GM12878 (cell line): ENCODE measurements around the gene IDS. TPM values are rescaled to one million over a fixed set of nuclear protein-coding genes. Genes with fewer than 3 reads are reported as not detected.

Experiments
- ATAC-seq: fragments of 200-7000 bp; cut with Tn5 transposase; 3 replicates; pipeline ENCODE4 v1.9.1; 2020; ENCODE audit warnings: mild to moderate bottlenecking, moderate library complexity
- BruUV-seq: library from RNA; stranded (reverse); fragments of 400-500 nt; replicated peaks from 2 replicates; lab custom pipeline; 2021; lab: Mats Ljungman, UMichigan
- CTCF ChIA-PET: fragments of 300-600 bp; sonication (Branson Sonifier 250); formaldehyde crosslinking; extraction: SDS; loops from one replicate; lab custom pipeline; 2021; ENCODE audit warnings: inconsistent platforms; lab: Yijun Ruan, JAX
- POLR2A ChIA-PET: fragments of 350-600 bp; formaldehyde crosslinking; extraction: SDS; loops from one replicate; lab custom pipeline; 2021; ENCODE audit warnings: inconsistent platforms; lab: Charles Lee
- RAD21 ChIA-PET: fragments of 300-600 bp; sonication (Branson Sonifier 250); formaldehyde crosslinking; loops from one replicate; lab custom pipeline; 2023; ENCODE audit warnings: antibody characterized with exemption; ENCODE audit not compliant: unreplicated experiment; lab: Charles Lee
- SMC1A ChIA-PET: fragments of 300-600 bp; sonication (Branson Sonifier 250); formaldehyde crosslinking; loops from one replicate; lab custom pipeline; 2023; ENCODE audit not compliant: unreplicated experiment, uncharacterized antibody; lab: Charles Lee
- DNase-seq: peaks from one replicate; pipeline ENCODE4 v3.0.0-alpha.2; 2011; ENCODE audit warnings: low read depth, low spot score
- FAIRE-seq: peaks from 3 replicates; lab custom pipeline; 2011; peaks lifted over from hg19 to GRCh38; lab: Jason Lieb, UNC
- H2AFZ ChIP-seq: 2 replicates; pipeline ENCODE4 v1.6.0; 2011; ENCODE audit warnings: low read depth, low read length, control low read depth; ENCODE audit not compliant: control insufficient read depth
- H3K27ac ChIP-seq: 2 replicates; pipeline ENCODE4 v1.5.1; 2011; ENCODE audit warnings: control low read depth; ENCODE audit not compliant: control insufficient read depth, insufficient read depth
- H3K27me3 ChIP-seq, 2 experiments: replicated peaks in 1 of 2; 2 replicates each; pipeline versions ENCODE4 v1.6.0 to v1.6.1; 2011; ENCODE audit warnings: low read length in 1 of 2; ENCODE audit not compliant: control insufficient read depth in 2 of 2, insufficient read depth in 2 of 2
- H3K36me3 ChIP-seq, 2 experiments: 2 replicates each; pipeline ENCODE4 v1.5.1; 2011; ENCODE audit warnings: low read length in 1 of 2; ENCODE audit not compliant: control insufficient read depth in 2 of 2, insufficient read depth in 2 of 2
- H3K4me1 ChIP-seq: 2 replicates; pipeline ENCODE4 v1.6.1; 2011; ENCODE audit warnings: mild to moderate bottlenecking, low read length, moderate library complexity, mixed read lengths; ENCODE audit not compliant: control insufficient read depth, insufficient read depth
- H3K4me2 ChIP-seq: 2 replicates; pipeline ENCODE4 v1.6.0; 2011; ENCODE audit warnings: control low read depth; ENCODE audit not compliant: control insufficient read depth, insufficient read depth
- H3K4me3 ChIP-seq: fragments of 200-600 bp; sonication (generic); 2 replicates; pipeline ENCODE4 v1.5.1; 2016
- H3K79me2 ChIP-seq: 2 replicates; pipeline ENCODE4 v1.6.0; 2011; ENCODE audit warnings: low read length; ENCODE audit not compliant: control insufficient read depth, insufficient read depth
- H3K9ac ChIP-seq: 2 replicates; pipeline ENCODE4 v1.8.0; 2011; ENCODE audit warnings: low read length, control low read depth, mixed read lengths; ENCODE audit not compliant: control insufficient read depth, insufficient read depth
- H3K9me3 ChIP-seq: replicated peaks from 3 replicates; pipeline ENCODE4 v1.5.1; 2011; ENCODE audit warnings: mild to moderate bottlenecking, low read length; ENCODE audit not compliant: control insufficient read depth, insufficient read depth
- H4K20me1 ChIP-seq: 2 replicates; pipeline ENCODE4 v1.6.0; 2011; ENCODE audit not compliant: control insufficient read depth, insufficient read depth
- CHD2 ChIP-seq: IDR thresholded peaks from 2 replicates; pipeline ENCODE4 v1.6.1; 2011; ENCODE audit warnings: low read depth, low read length, improper control_type of control experiment, borderline replicate concordance
- SUZ12 ChIP-seq: fragments of 200-600 bp; sonication (generic); IDR thresholded peaks from one replicate; pipeline ENCODE4 v1.6.1; 2018; ENCODE audit warnings: antibody characterized with exemption, mild to moderate bottlenecking; ENCODE audit not compliant: unreplicated experiment
- TCF3 ChIP-seq: IDR thresholded peaks from 2 replicates; pipeline ENCODE4 v1.6.1; 2012; ENCODE audit warnings: low read depth, mild to moderate bottlenecking, low read length, borderline replicate concordance; ENCODE audit not compliant: insufficient read depth
- ZNF274 ChIP-seq: IDR thresholded peaks from one replicate; pipeline ENCODE4 v1.8.0; 2011; ENCODE audit not compliant: insufficient read length, insufficient read depth
- WGBS: methylation state at CpG from one replicate; pipeline ENCODE4 v1.1.6; 2016; ENCODE audit warnings: low lambda C conversion rate; ENCODE audit not compliant: insufficient replicate concordance, insufficient coverage; ENCODE audit errors: missing lambda C conversion rate; 5-methylcytosine and 5-hydroxymethylcytosine counted together
- in situ Hi-C: fragments of 300-500 bp; cut with MboI; formaldehyde crosslinking; loops from 9 replicates; pipeline ENCODE4 v1.14.3; 2018; ENCODE audit warnings: mixed read lengths
- intact Hi-C: fragments of 100-400 bp; cut with micrococcal nuclease; formaldehyde crosslinking; loops from one replicate; pipeline ENCODE4 v1.14.2; 2022; ENCODE audit not compliant: unreplicated experiment
- polyA plus RNA-seq, 11 experiments: library from polyadenylated mRNA; depleted of rRNA in 4 of 11; unstranded in 6 of 11; stranded (reverse) in 5 of 11; fragments of >200 nt; fragmentation: Nextera tagmentation in 4 of 11; fragmentation: Illumina TruSeq in 1 of 11; extraction: Ambion mirVana in 4 of 11; extraction: Trizol in 1 of 11; gene quantifications; 1 replicate in 1 of 11; 2 replicates in 10 of 11; pipeline versions ENCODE4 v1.2.1 to v1.2.3, GENCODE V29; 2011 to 2016; ENCODE audit warnings: inconsistent platforms in 2 of 11, missing spikeins in 2 of 11, low read depth in 1 of 11
- total RNA-seq, 4 experiments: library from RNA; depleted of rRNA in 3 of 4; stranded (reverse); fragments of >200 nt in 3 of 4; fragmentation: Illumina TruSeq in 1 of 4; extraction: Trizol in 1 of 4; gene quantifications; 2 replicates each; pipeline versions ENCODE4 v1.2.1 to v1.2.3, GENCODE V29; 2013 to 2021
- TF ChIP-seq, protein P1 (sequence below), 3 experiments: IDR thresholded peaks in 2 of 3; conservative IDR thresholded peaks in 1 of 3; 2 replicates each; pipeline ENCODE4 v1.5.1; 2011; ENCODE audit warnings: low read depth in 3 of 3, low read length in 3 of 3, mild to moderate bottlenecking in 3 of 3, control low read depth in 2 of 3, moderate library complexity in 2 of 3, inconsistent platforms in 1 of 3, mixed read lengths in 1 of 3; ENCODE audit not compliant: control insufficient read depth in 2 of 3, insufficient read depth in 1 of 3; ENCODE audit errors: extremely low read depth in 1 of 3
- TF ChIP-seq, protein P2 (sequence below): IDR thresholded peaks from 2 replicates; pipeline ENCODE4 v1.6.1; 2012; ENCODE audit warnings: low read depth, low read length, improper control_type of control experiment
- TF ChIP-seq, protein P3 (sequence below): fragments of 450-650 bp; IDR thresholded peaks from 2 replicates; pipeline ENCODE4 v1.6.1; 2016; ENCODE audit warnings: mild to moderate bottlenecking

IDS gene
- total and polyA plus RNA-seq, 10 of the 15 experiments (the other 5 are each of a cell fraction or from before 2014, with no cell fraction given), result 6.1 to 79.1 (median 51.7) TPM

DNA sequence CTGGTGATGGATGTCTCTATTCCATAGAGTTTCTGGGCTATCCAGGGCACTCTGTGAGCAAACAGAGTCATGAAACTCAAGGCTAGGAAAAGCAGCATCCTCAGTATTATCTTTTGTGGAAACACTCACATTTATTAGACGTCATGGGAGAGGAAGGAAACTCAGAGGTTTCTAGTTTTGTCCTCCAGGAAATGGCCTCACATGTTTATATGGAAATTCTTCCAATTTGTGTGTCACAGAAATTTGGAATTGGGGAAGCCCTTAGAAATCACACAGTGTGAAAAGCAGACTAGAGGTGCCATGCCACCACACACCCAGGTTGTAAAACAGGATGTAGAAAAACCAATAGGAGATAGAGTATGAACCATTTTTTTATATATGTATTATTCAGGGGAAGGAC, 31.1 kb downstream of the IDS start:
- BruUV-seq, result no TSS peak
- no peak for DNase-seq
- Histone ChIP-seq H3K36me3 (no peaks in the 10 kb centered on the region), H3K4me3 (no peak overlapping the region), H3K9ac (no peak overlapping the region), H3K27me3 (no peaks in the 10 kb centered on the region), H2AFZ (no peak overlapping the region), H3K9me3 (no peaks in the 10 kb centered on the region), H3K4me1 (no peaks in the 10 kb centered on the region), H4K20me1 (no peaks in the 10 kb centered on the region), H3K4me2 (no peak overlapping the region), H3K79me2 (no peaks in the 10 kb centered on the region), H3K27ac (no peak overlapping the region)
- ChIA-PET CTCF (interaction anchor here (1.4 kb wide), 1 partner anchor 13 kb away, joined by 4 read pairs; no protein-coding TSS in a partner anchor), SMC1A (no interaction called here), RAD21 (no interaction called here), POLR2A (no interaction called here)
- intact Hi-C loops (loop anchor here (10.0 kb wide), 1 partner anchor 589 kb away; no protein-coding TSS in a partner anchor), in situ Hi-C loops (loop anchor here (5.0 kb wide), 1 partner anchor 1427 kb away; no protein-coding TSS in a partner anchor)
- TF ChIP-seq SUZ12 (no peak), CHD2 (no peak), TCF3 (no peak), ZNF274 (no peak)
- TF ChIP-seq, protein P1, sequence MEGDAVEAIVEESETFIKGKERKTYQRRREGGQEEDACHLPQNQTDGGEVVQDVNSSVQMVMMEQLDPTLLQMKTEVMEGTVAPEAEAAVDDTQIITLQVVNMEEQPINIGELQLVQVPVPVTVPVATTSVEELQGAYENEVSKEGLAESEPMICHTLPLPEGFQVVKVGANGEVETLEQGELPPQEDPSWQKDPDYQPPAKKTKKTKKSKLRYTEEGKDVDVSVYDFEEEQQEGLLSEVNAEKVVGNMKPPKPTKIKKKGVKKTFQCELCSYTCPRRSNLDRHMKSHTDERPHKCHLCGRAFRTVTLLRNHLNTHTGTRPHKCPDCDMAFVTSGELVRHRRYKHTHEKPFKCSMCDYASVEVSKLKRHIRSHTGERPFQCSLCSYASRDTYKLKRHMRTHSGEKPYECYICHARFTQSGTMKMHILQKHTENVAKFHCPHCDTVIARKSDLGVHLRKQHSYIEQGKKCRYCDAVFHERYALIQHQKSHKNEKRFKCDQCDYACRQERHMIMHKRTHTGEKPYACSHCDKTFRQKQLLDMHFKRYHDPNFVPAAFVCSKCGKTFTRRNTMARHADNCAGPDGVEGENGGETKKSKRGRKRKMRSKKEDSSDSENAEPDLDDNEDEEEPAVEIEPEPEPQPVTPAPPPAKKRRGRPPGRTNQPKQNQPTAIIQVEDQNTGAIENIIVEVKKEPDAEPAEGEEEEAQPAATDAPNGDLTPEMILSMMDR (IDR thresholded peaks at IDR 0.05 in 2 of 3, conservative IDR thresholded peaks at IDR 0.05 in 1 of 3; ENCODE audit: control insufficient read depth in 2 of 3, extremely low read depth in 1 of 3, insufficient read depth in 1 of 3, low read depth in 3 of 3, low read length in 3 of 3), result no peak
- TF ChIP-seq, protein P2, sequence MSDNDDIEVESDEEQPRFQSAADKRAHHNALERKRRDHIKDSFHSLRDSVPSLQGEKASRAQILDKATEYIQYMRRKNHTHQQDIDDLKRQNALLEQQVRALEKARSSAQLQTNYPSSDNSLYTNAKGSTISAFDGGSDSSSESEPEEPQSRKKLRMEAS, result no peak
- TF ChIP-seq, protein P3, sequence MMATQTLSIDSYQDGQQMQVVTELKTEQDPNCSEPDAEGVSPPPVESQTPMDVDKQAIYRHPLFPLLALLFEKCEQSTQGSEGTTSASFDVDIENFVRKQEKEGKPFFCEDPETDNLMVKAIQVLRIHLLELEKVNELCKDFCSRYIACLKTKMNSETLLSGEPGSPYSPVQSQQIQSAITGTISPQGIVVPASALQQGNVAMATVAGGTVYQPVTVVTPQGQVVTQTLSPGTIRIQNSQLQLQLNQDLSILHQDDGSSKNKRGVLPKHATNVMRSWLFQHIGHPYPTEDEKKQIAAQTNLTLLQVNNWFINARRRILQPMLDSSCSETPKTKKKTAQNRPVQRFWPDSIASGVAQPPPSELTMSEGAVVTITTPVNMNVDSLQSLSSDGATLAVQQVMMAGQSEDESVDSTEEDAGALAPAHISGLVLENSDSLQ, result no peak
- no peak for ATAC-seq
- FAIRE-seq, result no peak
- 42% methylated on average over 1 of the region's 1 CpG for WGBS
